Urinary bladder (tissue), 4 donors: Measurements from ENCODE around the gene USHBP1. TPM values are rescaled to one million over a fixed set of nuclear protein-coding genes. Genes with fewer than 3 reads are reported as not detected.

Experiments
- DNase-seq: peaks from one replicate; pipeline ENCODE4 v3.0.0-alpha.2; 2015; ENCODE audit errors: extremely low spot score
- H3K27ac ChIP-seq: one replicate; pipeline ENCODE4 v1.5.1; 2013; ENCODE audit warnings: low read depth, mild to moderate bottlenecking, moderate library complexity
- H3K36me3 ChIP-seq: one replicate; pipeline ENCODE4 v1.6.1; 2013; ENCODE audit warnings: mild to moderate bottlenecking, moderate library complexity; ENCODE audit not compliant: insufficient read depth
- H3K4me1 ChIP-seq: one replicate; pipeline ENCODE4 v1.6.1; 2013; ENCODE audit warnings: mild to moderate bottlenecking, moderate library complexity; ENCODE audit not compliant: insufficient read depth
- H3K4me3 ChIP-seq: one replicate; pipeline ENCODE4 v1.5.1; 2013; ENCODE audit warnings: low read depth, low read length
- WGBS: extraction: QIAGEN DNeasy Blood & Tissue Kit; methylation state at CpG from one replicate; pipeline ENCODE4 v1.1.7; 2013; 5-methylcytosine and 5-hydroxymethylcytosine counted together
- polyA plus RNA-seq: library from polyadenylated mRNA; stranded (reverse); fragments of 200-250 nt; gene quantifications from one replicate; pipeline ENCODE4 v1.2.3, GENCODE V29; 2013
- total RNA-seq: library from RNA; depleted of rRNA; stranded (reverse); fragments of >200 nt; gene quantifications from one replicate; pipeline ENCODE4 v1.2.3, GENCODE V29; 2014
- donor health status: healthy with polysubstance abuse.
- donor health status: healthy.

The USHBP1 gene
- total and polyA plus RNA-seq, 2 donors, result 6.0 to 6.6 TPM

DNA sequence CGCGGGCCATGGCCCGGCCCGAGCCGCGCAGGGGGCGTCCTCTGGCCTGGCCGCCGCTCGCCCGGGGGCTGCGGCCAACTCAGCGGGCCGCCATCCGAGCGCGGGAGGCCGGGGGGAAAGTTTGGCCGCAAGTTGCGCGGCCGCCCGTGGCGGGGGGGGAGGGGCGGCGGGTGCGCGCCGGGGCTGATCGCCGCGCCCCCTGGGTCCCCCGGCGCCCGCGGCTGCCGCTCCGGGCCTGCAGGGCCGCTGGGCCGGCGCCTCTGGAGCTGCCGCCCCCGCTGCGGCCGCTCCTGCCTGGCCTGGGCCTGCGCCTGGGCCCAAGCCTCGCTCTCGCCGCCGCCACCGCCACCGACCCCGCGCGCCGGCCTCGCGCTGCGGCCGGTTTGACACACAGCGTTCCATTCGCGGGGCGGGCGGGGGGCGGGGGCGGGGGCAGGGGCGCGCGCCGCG, 19.0 kb downstream of the USHBP1 start, which contains the start of gene NR2F6:
Gene NR2F6, minus strand, starts transcription at position 385 of the 450 bp plus-strand sequence. CDS start 699 bp downstream, outside the sequence.
- Histone ChIP-seq H3K27ac (peak within 1 kb of the TSS; percentile 87), H3K36me3 (no peaks in the 10 kb centered on the region), H3K4me3 (peak within 1 kb of the TSS; percentile 90), H3K4me1 (no peaks in the 10 kb centered on the region)
- under 1% methylated on average over 72 of the region's 72 CpGs for WGBS
- no peak for DNase-seq

DNA sequence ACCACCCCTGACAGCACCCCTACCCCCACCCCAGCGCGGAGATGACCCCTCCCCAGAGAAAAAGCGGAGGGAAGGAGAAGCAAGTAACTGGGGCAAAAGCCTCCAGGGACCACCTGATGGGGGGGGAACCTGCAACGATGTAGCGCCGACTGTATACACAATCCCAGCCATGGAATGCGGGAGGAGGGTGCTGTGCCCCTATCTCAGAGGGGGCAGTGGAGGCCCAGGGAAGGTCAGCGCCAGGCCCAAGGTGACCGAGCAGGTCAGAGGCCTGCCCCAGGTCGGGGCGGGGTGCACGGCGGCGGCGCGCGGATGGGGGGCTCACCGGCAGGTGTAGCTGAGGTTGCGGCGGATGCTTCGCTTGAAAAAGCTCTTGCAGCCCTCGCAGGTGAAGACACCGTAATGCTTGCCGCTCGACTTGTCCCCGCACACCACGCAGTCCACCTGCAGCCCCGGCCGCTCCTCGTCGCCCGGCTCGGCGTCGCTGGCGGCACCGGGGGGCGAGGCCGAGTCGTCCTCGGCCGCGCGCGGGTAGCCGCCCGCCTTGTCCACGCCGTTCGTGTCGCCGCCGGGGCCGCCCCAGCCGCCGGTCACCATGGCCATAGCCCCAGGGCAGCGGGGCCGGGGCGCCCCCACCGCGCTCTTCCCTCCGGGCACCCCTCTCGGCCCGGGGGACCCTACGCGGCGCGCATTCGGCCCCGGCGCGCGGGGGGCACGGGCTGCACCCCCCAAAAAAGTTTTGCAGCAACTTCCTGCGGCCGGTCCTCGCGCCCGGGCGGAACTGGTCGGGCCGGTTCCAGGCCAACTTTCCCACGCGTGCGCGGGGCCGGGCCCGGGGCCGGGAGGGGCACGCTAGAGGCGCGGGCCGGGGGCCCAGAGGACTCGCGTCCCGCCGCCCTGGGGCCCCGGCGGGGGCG, 19.7 kb downstream of the USHBP1 start:
- Histone ChIP-seq H3K36me3 (no peaks in the 10 kb centered on the region), H3K4me3 (peak overlapping the region; percentile 90), H3K27ac (peak overlapping the region; percentile 87), H3K4me1 (no peaks in the 10 kb centered on the region)
- DNase-seq, result no peak
- under 1% methylated on average over 100 of the region's 100 CpGs for WGBS

DNA sequence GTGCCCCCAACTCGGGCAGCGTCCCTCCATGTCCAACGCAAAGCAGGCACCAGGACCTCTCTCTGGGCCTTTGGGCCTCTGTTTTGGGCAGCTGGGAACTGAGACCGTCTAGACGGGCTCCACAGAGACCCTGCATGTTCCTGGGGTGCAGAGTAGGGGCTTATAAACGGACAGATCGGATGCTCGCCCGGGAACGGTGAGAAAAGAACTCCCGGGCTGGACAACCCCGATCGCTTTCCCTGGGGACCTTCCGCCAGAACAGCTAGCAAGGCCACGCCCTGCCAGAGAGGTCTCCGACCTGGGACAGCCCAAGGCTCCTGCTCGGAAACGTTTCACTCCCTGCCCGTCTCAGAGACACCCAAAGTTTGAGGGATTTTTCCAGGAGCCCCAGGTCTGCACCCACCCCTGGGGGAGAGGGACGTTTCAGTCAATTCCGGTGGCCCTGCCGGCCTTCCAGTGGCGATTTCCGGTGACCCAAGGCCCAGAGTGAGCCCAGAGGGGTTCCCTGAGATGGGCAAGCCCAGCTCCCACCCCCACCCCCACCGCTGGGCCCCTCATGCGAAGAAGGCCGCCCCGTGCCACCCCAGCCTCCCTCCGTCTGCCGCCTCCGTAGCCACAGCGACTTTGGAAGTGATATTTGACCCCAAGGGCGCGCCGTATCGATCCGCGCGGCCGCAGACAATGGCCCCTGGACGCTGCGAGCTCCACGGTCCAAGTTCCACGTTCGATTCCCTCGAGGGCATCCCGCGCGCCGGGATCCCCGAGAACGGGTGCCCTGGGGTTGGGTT, 20.5 kb downstream of the USHBP1 start:
- peak overlapping the region; percentile 90 for H3K4me3 ChIP-seq
- H3K4me1 ChIP-seq, result no peaks in the 10 kb centered on the region
- H3K36me3 ChIP-seq, result no peaks in the 10 kb centered on the region
- peak overlapping the region; percentile 74 for H3K27ac ChIP-seq
- no peak for DNase-seq
- WGBS, result 8% methylated on average over 52 of the region's 52 CpGs

DNA sequence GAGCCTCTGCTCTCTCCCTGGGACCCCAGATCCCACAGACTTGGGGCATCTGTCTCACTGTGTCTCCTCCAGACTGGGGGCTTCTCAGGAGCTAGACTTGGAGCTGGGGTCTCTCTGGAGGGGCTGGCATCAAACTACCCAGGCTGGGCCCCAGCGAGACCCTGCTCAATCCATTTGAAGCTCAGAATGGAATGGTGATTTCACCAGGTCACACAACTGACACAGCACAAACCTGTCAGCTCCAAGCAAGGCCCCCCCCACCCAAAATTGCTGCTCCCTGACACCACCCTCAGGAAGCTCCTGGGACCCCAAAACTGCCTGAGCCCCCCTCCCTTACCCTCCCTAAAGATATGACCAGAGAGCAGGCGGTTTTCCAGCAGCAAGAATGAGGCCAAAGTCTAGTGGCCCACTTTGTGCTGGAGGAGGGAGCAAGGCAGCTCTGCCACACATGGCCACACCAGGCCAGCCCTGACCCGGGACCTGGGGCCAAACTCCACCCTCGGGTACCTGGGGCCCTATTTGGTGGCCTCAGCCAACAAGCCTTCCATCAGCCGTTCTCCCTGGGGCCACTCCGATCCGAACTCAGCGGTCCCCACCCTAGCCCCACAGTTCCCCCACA, 21.2 kb downstream of the USHBP1 start:
- peak overlapping the region; percentile 47 for H3K27ac ChIP-seq
- no peak for DNase-seq
- H3K4me1 ChIP-seq, result no peaks in the 10 kb centered on the region
- WGBS, result 33% methylated on average over 8 of the region's 8 CpGs
- H3K4me3 ChIP-seq, result peak overlapping the region; percentile 90
- no peaks in the 10 kb centered on the region for H3K36me3 ChIP-seq

DNA sequence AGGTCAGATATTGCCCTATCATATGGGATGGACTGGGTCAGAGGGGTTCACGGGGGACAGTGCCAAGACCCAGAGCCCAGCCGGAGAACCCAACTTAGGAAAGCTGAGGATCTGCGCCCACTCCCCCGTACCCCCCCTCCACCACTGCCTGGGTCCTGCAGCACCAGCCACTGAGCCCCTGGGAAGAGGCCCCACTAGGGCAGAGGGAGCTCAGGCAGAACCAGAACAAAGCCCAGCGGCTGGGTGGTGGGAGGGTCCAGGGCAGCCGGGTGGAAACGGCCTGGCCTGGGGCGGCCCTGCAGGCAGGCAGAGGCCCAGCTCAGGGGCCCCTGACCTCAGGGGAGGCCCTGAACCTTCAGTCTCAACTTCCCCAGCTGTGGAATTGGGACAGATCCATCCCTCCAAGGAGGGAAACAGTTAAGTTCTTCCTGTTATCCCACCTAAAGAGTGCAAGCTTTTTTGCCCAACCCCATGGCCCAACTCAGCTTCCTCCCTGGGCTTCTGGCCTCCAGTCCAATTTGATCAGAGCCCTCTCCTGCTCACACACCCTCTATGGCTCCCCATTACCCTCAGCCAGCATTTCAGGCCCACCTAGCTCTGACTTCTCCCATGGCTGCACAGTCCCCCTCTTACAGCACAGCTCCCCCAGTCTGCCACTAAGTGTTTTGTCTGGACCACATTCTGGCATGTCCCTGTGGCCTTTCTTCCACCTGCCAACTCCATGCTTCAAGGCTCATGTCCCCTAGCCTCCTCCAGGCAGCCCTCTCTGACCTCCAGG, 21.9 kb downstream of the USHBP1 start:
- no peak for DNase-seq
- H3K4me3 ChIP-seq, result no peak overlapping the region
- no peaks in the 10 kb centered on the region for H3K36me3 ChIP-seq
- 59% methylated on average over 8 of the region's 8 CpGs for WGBS
- H3K4me1 ChIP-seq, result no peaks in the 10 kb centered on the region
- no peak overlapping the region for H3K27ac ChIP-seq

DNA sequence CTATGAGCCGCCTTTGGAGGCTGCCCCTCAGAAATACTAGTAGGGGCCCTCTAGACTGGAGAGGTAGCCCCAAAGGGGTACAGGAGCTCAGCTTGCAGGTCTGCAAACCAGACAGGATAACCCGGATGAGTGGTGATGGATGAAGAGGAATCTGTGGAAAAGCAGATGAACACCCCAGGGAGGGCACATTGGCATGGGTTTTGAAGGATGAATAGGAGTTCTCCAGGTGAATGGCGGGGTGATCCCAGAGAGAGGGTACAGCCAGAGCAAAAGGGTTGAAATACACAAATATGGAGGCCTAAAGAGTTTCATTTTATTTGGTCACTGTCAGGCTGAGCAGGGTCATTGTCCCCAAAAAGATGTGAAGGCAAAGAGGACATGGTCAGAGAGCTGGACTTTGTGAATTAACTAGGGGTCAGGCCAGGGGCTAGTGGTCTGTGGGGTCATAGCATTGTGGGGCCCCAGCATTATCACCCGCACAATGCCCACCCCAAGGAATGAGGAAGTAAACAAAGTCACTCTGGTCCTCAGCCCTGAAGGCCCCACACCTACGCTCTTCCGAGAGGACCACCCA, 23.6 kb downstream of the USHBP1 start:
- WGBS, result 95% methylated on average over 6 of the region's 6 CpGs
- Histone ChIP-seq H3K36me3 (no peaks in the 10 kb centered on the region), H3K4me1 (peaks cover 5% of the 10 kb centered on the region), H3K4me3 (no peak overlapping the region), H3K27ac (no peak overlapping the region)
- no peak for DNase-seq

DNA sequence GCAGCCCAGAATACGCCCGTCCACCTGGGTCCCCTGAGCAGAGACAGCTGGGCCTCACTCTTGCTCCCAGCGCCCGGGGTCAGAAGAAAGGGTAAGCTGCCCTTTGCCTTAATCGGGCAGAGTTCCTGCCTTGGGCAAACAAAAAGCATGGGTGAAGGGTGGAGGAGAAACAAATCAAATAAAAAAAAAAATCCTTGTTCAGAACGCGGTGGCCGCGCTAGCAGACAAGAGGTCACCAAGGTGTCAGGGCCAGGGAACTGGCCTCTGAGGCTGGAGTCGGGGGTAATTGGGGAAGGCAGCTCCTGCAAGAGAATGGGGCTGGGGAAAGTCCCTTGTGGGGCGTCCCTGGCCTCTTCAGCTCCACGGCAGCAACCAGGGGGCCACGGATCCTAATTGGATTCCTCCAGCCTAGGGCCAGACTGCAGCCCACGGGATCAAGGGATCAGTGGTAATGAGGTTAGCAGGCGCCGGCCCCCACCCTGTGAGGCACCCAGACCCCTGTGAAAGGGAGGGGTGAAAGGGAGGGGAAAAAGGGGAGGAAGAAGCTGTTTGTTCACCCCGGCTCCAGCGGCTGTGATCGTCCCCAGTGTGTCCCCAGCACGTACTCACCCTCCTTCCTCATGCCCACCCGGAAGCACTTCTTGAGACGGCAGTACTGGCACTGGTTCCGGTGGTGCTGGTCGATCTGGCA, 24.3 kb downstream of the USHBP1 start:
- Histone ChIP-seq H3K4me1 (peaks cover 5% of the 10 kb centered on the region), H3K4me3 (no peak overlapping the region), H3K27ac (peak overlapping the region; percentile 30), H3K36me3 (no peaks in the 10 kb centered on the region)
- WGBS, result 65% methylated on average over 24 of the region's 24 CpGs
- no peak for DNase-seq

DNA sequence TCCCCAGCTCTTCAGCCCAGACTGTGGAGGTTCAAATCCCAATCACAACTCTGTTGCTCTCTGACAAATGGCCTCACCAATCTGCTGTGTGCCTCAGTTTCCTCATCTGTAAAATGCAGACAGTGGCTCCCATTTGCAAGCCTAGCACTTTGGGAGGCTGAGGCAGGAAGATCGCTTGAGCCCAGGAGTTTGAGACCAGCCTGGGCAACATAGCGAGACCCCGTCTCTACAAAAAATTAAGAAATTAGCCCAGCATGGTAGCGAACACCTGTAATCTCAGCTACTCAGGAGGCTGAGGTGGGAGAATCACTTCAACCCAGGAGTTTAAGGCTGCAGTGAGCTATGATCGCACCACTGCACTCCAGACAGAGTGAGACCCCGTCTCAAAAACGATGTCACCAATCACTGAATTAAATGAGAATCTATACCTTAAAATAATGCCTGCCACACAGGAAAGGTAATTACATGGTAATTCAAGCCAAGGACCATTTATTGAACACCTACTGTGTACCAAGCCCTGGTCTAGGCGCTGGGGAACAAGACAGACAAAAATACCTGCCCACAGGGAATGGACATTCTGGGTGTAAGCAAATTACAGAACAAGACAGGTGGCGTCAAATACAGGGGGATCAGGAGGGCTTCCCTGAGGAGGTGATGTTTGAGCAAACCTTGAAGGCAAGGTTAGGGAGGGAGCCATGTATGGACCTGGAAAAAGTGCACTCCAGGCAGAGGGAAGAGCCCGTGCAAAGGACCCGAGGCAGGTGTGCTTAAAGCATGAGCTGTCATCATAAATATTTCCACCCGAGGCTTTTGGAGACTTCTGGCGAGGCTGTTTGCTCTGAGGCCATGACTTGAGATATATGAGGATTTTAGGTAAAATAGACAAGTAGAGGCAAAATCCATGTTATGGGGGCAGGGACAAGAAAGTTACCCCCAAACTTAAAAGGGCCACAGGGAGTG, 26.5 kb downstream of the USHBP1 start:
- 92% methylated on average over 13 of the region's 13 CpGs for WGBS
- Histone ChIP-seq H3K4me1 (peaks cover 5% of the 10 kb centered on the region), H3K27ac (no peak overlapping the region), H3K4me3 (no peak overlapping the region), H3K36me3 (no peaks in the 10 kb centered on the region)
- no peak for DNase-seq

DNA sequence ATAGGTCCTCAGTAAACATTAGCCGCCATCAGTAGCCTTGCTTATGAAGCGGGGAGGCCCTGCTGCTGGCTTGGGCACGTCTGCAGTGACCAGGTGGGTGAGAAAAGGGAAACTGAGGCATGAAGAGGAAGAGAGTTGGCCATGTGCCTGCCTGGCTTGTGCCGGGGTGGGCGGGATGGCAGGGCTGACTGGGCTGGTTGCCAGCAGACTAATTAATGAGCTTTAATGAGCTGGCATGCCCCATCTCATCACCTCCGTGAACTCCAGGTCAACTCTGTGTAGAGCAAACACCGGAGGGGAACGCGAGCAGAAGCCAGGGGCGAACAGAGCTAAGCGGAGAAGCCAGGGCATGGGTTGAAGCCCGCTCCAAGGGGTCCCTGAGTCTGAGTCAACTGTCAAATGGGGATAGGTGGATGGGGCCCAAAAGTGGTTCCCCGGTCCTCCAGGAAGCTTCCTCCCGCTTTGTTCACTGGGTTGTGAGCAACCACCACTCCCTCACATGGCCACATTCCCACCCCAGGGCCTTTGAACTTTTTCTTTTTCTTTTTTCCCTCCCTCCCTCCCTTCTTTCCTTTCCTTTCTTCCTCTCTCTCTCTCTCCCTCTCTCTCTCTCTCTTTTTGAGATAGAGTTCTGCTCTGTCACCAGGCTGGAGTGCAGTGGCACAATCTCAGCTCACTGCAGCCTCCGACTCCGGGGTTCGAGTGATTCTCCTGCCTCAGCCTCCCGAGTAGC, 27.6 kb downstream of the USHBP1 start:
- 84% methylated on average over 18 of the region's 18 CpGs for WGBS
- no peak overlapping the region for H3K27ac ChIP-seq
- H3K4me3 ChIP-seq, result no peak overlapping the region
- H3K36me3 ChIP-seq, result no peaks in the 10 kb centered on the region
- no peak for DNase-seq
- peaks cover 5% of the 10 kb centered on the region for H3K4me1 ChIP-seq

DNA sequence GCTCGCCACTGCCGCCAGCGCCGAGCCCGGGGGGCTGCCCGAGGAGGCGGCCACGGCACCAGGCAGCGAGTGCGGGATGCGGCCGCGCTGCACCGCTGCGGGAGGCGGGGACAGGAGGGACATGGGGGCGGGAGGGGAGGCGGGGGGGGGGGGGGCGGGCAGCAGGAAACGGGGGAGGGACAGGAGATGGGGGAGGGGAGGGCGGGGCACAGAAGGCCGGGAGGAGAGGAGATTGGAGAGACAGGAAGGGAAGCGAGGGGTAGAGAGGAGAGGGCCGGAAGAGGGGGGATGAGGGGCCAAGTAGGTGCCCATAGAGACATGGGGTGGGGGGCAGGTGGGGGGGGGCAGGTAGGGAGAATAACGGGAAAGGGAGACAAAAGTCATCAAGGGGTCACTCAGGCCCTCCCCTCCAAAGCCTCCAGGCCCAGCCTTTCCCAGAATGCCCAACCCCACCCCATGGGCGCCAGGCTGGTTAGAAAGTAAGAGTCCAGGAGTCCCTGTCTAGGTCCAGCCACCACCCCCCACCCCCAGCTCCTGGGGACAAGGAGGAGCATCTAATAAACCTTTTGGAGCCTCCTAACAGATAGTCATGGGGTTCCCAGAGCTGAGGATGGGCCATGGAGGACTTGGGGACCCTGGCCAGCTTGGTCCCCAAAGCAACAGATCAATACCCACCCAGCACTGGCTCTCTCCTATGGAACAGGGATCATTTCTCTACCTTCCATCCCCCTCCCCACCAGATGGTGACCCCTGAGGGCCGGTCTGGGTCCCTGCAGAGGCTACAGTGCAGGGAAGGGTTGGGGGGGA, 28.4 kb downstream of the USHBP1 start:
- H3K4me1 ChIP-seq, result peaks cover 5% of the 10 kb centered on the region
- H3K27ac ChIP-seq, result peak overlapping the region; percentile 63
- H3K4me3 ChIP-seq, result peak overlapping the region; percentile 57
- WGBS, result 7% methylated on average over 26 of the region's 27 CpGs
- H3K36me3 ChIP-seq, result no peaks in the 10 kb centered on the region
- no peak for DNase-seq
